Adrenal gland (tissue), 5 donors: ENCODE measurements around the gene DNAAF1.

Experiments
- POLR2A ChIP-seq, 2 donors: fragments of 450-650 bp; IDR thresholded peaks; one replicate each; pipeline ENCODE4 v1.6.1; 2017; ENCODE audit warnings: antibody characterized with exemption in 2 of 2, mild to moderate bottlenecking in 2 of 2, moderate library complexity in 1 of 2
- TF ChIP-seq, protein P1 (sequence below), 6 experiments: fragments of 450-650 bp in 4 of 6; fragments of 200-600 bp in 2 of 6; sonication (generic) in 1 of 6; IDR thresholded peaks; 1 replicate in 5 of 6; 2 replicates in 1 of 6; pipeline versions ENCODE4 v1.5.1 to v1.8.0; 2016 to 2021; ENCODE audit warnings: antibody characterized with exemption in 6 of 6, mild to moderate bottlenecking in 2 of 6, moderate library complexity in 1 of 6
- donor health status: DM: no; HTN: no; CAD: no.

GRCh38 chr16:84121007-84121406 is 24.1 kb upstream of the DNAAF1 start:
- TF ChIP-seq, protein P1, sequence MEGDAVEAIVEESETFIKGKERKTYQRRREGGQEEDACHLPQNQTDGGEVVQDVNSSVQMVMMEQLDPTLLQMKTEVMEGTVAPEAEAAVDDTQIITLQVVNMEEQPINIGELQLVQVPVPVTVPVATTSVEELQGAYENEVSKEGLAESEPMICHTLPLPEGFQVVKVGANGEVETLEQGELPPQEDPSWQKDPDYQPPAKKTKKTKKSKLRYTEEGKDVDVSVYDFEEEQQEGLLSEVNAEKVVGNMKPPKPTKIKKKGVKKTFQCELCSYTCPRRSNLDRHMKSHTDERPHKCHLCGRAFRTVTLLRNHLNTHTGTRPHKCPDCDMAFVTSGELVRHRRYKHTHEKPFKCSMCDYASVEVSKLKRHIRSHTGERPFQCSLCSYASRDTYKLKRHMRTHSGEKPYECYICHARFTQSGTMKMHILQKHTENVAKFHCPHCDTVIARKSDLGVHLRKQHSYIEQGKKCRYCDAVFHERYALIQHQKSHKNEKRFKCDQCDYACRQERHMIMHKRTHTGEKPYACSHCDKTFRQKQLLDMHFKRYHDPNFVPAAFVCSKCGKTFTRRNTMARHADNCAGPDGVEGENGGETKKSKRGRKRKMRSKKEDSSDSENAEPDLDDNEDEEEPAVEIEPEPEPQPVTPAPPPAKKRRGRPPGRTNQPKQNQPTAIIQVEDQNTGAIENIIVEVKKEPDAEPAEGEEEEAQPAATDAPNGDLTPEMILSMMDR (IDR thresholded peaks at IDR 0.05): no peak
- no peak for TF ChIP-seq POLR2A (IDR thresholded peaks at IDR 0.05)
